PFSK-1 (cell line): ENCODE results near the gene SLC4A1.

Experiments
- FOXP2 ChIP-seq: optimal IDR thresholded peaks from 2 replicates; pipeline ENCODE3; 2011; ENCODE audit warnings: borderline replicate concordance, control low read depth, inconsistent platforms; ENCODE audit not compliant: insufficient read depth; ENCODE audit errors: extremely low read length, extremely low read depth
- POLR2AphosphoS5 ChIP-seq: IDR thresholded peaks from 2 replicates; pipeline ENCODE4 v1.6.1; 2012; ENCODE audit warnings: low read depth, mild to moderate bottlenecking, control low read depth, low read length, moderate library complexity
- SIN3A ChIP-seq: IDR thresholded peaks from 2 replicates; pipeline ENCODE4 v1.6.1; 2012; ENCODE audit warnings: mild to moderate bottlenecking, low read length, moderate library complexity, borderline replicate concordance; ENCODE audit not compliant: insufficient read depth
- TAF1 ChIP-seq: IDR thresholded peaks from 2 replicates; pipeline ENCODE4 v1.6.1; 2012; ENCODE audit warnings: low read length, control low read depth, borderline replicate concordance; ENCODE audit not compliant: insufficient read depth
- TF ChIP-seq, protein P1 (sequence below), 2 experiments: IDR thresholded peaks; 2 replicates each; pipeline versions ENCODE4 v1.6.1 to v1.8.0; 2011 to 2012; ENCODE audit warnings: low read depth in 2 of 2, low read length in 2 of 2, control low read depth in 1 of 2, inconsistent platforms in 1 of 2, mild to moderate bottlenecking in 1 of 2, moderate library complexity in 1 of 2; ENCODE audit not compliant: insufficient read depth in 1 of 2

SLC4A1 gene

DNA sequence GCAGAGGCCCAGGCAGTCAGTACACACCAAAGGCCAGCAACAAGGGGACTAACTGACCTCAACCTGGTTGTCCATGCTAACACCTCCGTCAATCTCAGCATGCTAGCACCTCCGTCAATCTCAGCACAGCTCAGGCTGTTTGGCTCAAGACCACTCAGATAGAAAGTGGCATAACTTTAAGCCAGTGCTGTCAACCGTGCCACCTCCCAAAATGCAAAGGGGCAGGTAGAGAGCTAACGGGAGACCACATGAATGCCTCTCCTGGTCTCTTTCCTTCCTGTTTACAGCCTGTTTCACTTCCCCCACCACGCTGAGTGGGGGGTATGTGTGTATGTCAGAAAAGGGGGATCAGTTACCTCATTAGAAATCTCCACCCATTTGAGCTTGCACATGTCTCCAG is 51.8 kb downstream of the SLC4A1 start:
- TF ChIP-seq, protein P1, sequence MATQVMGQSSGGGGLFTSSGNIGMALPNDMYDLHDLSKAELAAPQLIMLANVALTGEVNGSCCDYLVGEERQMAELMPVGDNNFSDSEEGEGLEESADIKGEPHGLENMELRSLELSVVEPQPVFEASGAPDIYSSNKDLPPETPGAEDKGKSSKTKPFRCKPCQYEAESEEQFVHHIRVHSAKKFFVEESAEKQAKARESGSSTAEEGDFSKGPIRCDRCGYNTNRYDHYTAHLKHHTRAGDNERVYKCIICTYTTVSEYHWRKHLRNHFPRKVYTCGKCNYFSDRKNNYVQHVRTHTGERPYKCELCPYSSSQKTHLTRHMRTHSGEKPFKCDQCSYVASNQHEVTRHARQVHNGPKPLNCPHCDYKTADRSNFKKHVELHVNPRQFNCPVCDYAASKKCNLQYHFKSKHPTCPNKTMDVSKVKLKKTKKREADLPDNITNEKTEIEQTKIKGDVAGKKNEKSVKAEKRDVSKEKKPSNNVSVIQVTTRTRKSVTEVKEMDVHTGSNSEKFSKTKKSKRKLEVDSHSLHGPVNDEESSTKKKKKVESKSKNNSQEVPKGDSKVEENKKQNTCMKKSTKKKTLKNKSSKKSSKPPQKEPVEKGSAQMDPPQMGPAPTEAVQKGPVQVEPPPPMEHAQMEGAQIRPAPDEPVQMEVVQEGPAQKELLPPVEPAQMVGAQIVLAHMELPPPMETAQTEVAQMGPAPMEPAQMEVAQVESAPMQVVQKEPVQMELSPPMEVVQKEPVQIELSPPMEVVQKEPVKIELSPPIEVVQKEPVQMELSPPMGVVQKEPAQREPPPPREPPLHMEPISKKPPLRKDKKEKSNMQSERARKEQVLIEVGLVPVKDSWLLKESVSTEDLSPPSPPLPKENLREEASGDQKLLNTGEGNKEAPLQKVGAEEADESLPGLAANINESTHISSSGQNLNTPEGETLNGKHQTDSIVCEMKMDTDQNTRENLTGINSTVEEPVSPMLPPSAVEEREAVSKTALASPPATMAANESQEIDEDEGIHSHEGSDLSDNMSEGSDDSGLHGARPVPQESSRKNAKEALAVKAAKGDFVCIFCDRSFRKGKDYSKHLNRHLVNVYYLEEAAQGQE (IDR thresholded peaks at IDR 0.05; ENCODE audit: insufficient read depth in 1 of 2, low read depth in 2 of 2, low read length in 2 of 2) = no peak
- TF ChIP-seq SIN3A (no peak), TAF1 (no peak), POLR2AphosphoS5 (no peak), FOXP2 (no peak)

DNA sequence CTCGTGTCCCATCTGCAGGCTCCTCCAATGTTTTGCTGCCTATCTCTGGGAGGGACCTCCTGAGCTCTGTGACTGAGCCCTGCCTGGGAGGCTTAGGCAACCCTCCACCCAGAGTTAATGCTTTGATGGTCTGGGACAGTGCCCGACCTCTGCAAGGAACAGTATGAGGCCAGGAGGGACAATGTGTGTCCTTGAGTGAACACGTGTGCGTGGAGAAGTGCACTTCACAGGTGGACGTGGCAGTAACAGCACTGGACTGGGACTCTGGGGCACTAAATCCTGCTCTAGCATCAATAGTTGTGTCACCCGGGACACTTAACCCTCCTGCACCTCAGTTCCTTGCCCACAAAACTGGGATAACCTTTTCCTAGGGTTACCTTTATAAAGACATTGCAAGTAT is 53.0 kb downstream of the SLC4A1 start:
- TF ChIP-seq SIN3A (no peak), POLR2AphosphoS5 (no peak; the same call in 1 of the 2 replicates), TAF1 (no peak), FOXP2 (no peak)
- TF ChIP-seq, protein P1 (IDR thresholded peaks at IDR 0.05; ENCODE audit: insufficient read depth in 1 of 2, low read depth in 2 of 2, low read length in 2 of 2) = no peak

GRCh38 chr17:44214230-44214494 is 53.8 kb downstream of the SLC4A1 start:
- TF ChIP-seq TAF1 = no peak
- no peak for TF ChIP-seq FOXP2
- TF ChIP-seq, protein P1 (IDR thresholded peaks at IDR 0.05; ENCODE audit: insufficient read depth in 1 of 2, low read depth in 2 of 2, low read length in 2 of 2) = no peak
- no peak for TF ChIP-seq SIN3A
- no peak for TF ChIP-seq POLR2AphosphoS5

GRCh38 chr17:44213403-44214229 is 54.3 kb downstream of the SLC4A1 start:
- TF ChIP-seq TAF1 (no peak), POLR2AphosphoS5 (no peak), SIN3A (no peak), FOXP2 (no peak)
- TF ChIP-seq, protein P1 (IDR thresholded peaks at IDR 0.05; ENCODE audit: insufficient read depth in 1 of 2, low read depth in 2 of 2, low read length in 2 of 2) = no peak
